K562 (cell line): Measurements from ENCODE around the gene MID1IP1. TPM values are rescaled to one million over a fixed set of nuclear protein-coding genes. Genes with fewer than 3 reads are reported as not detected.

Experiments used
- BRF1 ChIP-seq: IDR thresholded peaks from 3 replicates; pipeline ENCODE4 v1.6.1; 2011; ENCODE audit warnings: borderline replicate concordance, mild to moderate bottlenecking; ENCODE audit not compliant: insufficient read length; ENCODE audit errors: extremely low read depth
- BRF2 ChIP-seq: IDR thresholded peaks from 3 replicates; pipeline ENCODE4 v1.6.1; 2011; ENCODE audit warnings: borderline replicate concordance, mild to moderate bottlenecking; ENCODE audit not compliant: insufficient read length, insufficient read depth
- CCAR2 ChIP-seq: fragments of 200-400 bp; formaldehyde crosslinking; IDR thresholded peaks from 2 replicates; pipeline ENCODE4 v1.6.1; 2017; ENCODE audit warnings: mild to moderate bottlenecking, low read depth, low read length
- CEBPG ChIP-seq, 3 experiments: fragments of 200-800 bp in 1 of 3; sonication (Bioruptor generic) in 1 of 3; sonication (generic) in 1 of 3; formaldehyde crosslinking in 1 of 3; IDR thresholded peaks in 2 of 3; conservative IDR thresholded peaks in 1 of 3; 2 replicates each; pipeline versions ENCODE4 v1.6.1 to v1.8.0; 2016 to 2022; ENCODE audit warnings: missing compliant biosample characterization in 2 of 3, missing genetic modification characterization in 2 of 3, mild to moderate bottlenecking in 1 of 3, missing genetic modification reagents in 1 of 3
- CLOCK ChIP-seq: fragments of 250-450 bp; sonication (Bioruptor Pico); IDR thresholded peaks from 2 replicates; pipeline ENCODE4 v1.4.0; 2020; ENCODE audit warnings: mild to moderate bottlenecking, moderate library complexity, borderline replicate concordance
- ELF4 ChIP-seq: fragments of 450-650 bp; formaldehyde crosslinking; IDR thresholded peaks from 2 replicates; pipeline ENCODE4 v1.4.0; 2022; ENCODE audit warnings: missing genetic modification characterization
- ETV1 ChIP-seq: fragments of 450-650 bp; conservative IDR thresholded peaks from 2 replicates; pipeline ENCODE4 v1.6.1; 2016; ENCODE audit warnings: missing genetic modification characterization, control low read depth, low read depth, missing compliant biosample characterization
- FOXM1 ChIP-seq, 2 experiments: fragments of 450-650 bp in 1 of 2; sonication (generic) in 1 of 2; formaldehyde crosslinking in 1 of 2; IDR thresholded peaks; 2 replicates each; pipeline versions ENCODE4 v1.6.1 to v1.9.0; 2017 to 2022; ENCODE audit warnings: low read depth in 2 of 2, mild to moderate bottlenecking in 2 of 2, missing genetic modification reagents in 1 of 2, moderate library complexity in 1 of 2
- FOXP1 ChIP-seq: sonication (generic); formaldehyde crosslinking; IDR thresholded peaks from 2 replicates; pipeline ENCODE4 v1.8.0; 2022; ENCODE audit warnings: mild to moderate bottlenecking, missing genetic modification reagents
- GABPB1 ChIP-seq: sonication (generic); formaldehyde crosslinking; IDR thresholded peaks from 2 replicates; pipeline ENCODE4 v1.8.0; 2022; ENCODE audit warnings: mild to moderate bottlenecking, missing genetic modification reagents
- GATAD2B ChIP-seq: fragments of 450-650 bp; IDR thresholded peaks from 2 replicates; pipeline ENCODE4 v1.6.1; 2017; ENCODE audit warnings: mild to moderate bottlenecking, borderline replicate concordance
- HIVEP1 ChIP-seq: fragments of 250-450 bp; sonication (Bioruptor Pico); IDR thresholded peaks from 2 replicates; pipeline ENCODE4 v1.4.0; 2020; ENCODE audit warnings: mild to moderate bottlenecking
- HMG20A ChIP-seq: fragments of 450-650 bp; formaldehyde crosslinking; conservative IDR thresholded peaks from 2 replicates; pipeline ENCODE4 v1.4.0; 2020; ENCODE audit warnings: mild to moderate bottlenecking, mixed read lengths
- LCOR ChIP-seq: sonication (generic); formaldehyde crosslinking; IDR thresholded peaks from 2 replicates; pipeline ENCODE4 v1.8.0; 2022; ENCODE audit warnings: mild to moderate bottlenecking, missing genetic modification reagents
- PRMT5 ChIP-seq: sonication (generic); formaldehyde crosslinking; IDR thresholded peaks from 2 replicates; pipeline ENCODE4 v1.5.0; 2020; ENCODE audit warnings: missing genetic modification reagents
- SOX6 ChIP-seq: fragments of 450-650 bp; IDR thresholded peaks from 2 replicates; pipeline ENCODE4 v1.6.1; 2014; ENCODE audit warnings: mild to moderate bottlenecking
- SRSF9 ChIP-seq: fragments of 200-400 bp; formaldehyde crosslinking; IDR thresholded peaks from 2 replicates; pipeline ENCODE4 v1.6.1; 2017; ENCODE audit warnings: low read depth, low read length, borderline replicate concordance
- SUPT5H ChIP-seq: fragments of 450-650 bp; IDR thresholded peaks from 2 replicates; pipeline ENCODE4 v1.6.1; 2016
- TCF3 ChIP-seq: sonication (generic); formaldehyde crosslinking; IDR thresholded peaks from 2 replicates; pipeline ENCODE4 v1.4.0; 2020; ENCODE audit warnings: mild to moderate bottlenecking, missing genetic modification reagents
- TEAD4 ChIP-seq, 2 experiments: sonication (generic) in 1 of 2; formaldehyde crosslinking in 1 of 2; IDR thresholded peaks; 2 replicates each; pipeline versions ENCODE4 v1.6.1 to v1.8.0; 2012 to 2022; ENCODE audit warnings: borderline replicate concordance in 1 of 2, inconsistent platforms in 1 of 2, low read length in 1 of 2, mild to moderate bottlenecking in 1 of 2, missing genetic modification reagents in 1 of 2
- THRAP3 ChIP-seq: fragments of 450-650 bp; IDR thresholded peaks from 2 replicates; pipeline ENCODE4 v1.6.1; 2016; ENCODE audit warnings: mild to moderate bottlenecking, inconsistent platforms, borderline replicate concordance
- ZBED1 ChIP-seq: IDR thresholded peaks from 2 replicates; pipeline ENCODE4 v1.6.1; 2014
- ZBTB2 ChIP-seq: fragments of 450-650 bp; IDR thresholded peaks from 2 replicates; pipeline ENCODE4 v1.6.1; 2016; ENCODE audit warnings: antibody characterized with exemption
- ZC3H4 ChIP-seq: sonication (generic); formaldehyde crosslinking; IDR thresholded peaks from 2 replicates; pipeline ENCODE4 v1.9.0; 2021; ENCODE audit warnings: missing genetic modification reagents, borderline replicate concordance
- ZEB2 ChIP-seq: fragments of 450-650 bp; IDR thresholded peaks from 2 replicates; pipeline ENCODE4 v1.6.1; 2016
- ZZZ3 ChIP-seq: fragments of 450-650 bp; IDR thresholded peaks from 2 replicates; pipeline ENCODE4 v1.6.1; 2016; ENCODE audit warnings: antibody characterized with exemption, mild to moderate bottlenecking, moderate library complexity
- polyA plus RNA-seq, 8 experiments: library from polyadenylated mRNA; depleted of rRNA in 4 of 8; stranded (reverse) in 5 of 8; unstranded in 3 of 8; fragments of >200 nt; fragmentation: Nextera tagmentation in 2 of 8; fragmentation: Illumina TruSeq in 1 of 8; extraction: Ambion mirVana in 2 of 8; extraction: Trizol in 1 of 8; gene quantifications; 2 replicates each; pipeline versions ENCODE4 v1.2.1 to v1.2.3, GENCODE V29; 2011 to 2014; ENCODE audit warnings: inconsistent platforms in 1 of 8, missing spikeins in 1 of 8
- total RNA-seq, 7 experiments: library from RNA; depleted of rRNA in 6 of 7; stranded (reverse); fragments of >200 nt in 6 of 7; fragmentation: Illumina TruSeq in 2 of 7; extraction: Trizol in 2 of 7; gene quantifications; 2 replicates each; pipeline versions ENCODE4 v1.2.1 to v1.2.3, GENCODE V29; 2011 to 2021; ENCODE audit warnings: low replicate concordance in 1 of 7

MID1IP1 gene
- total and polyA plus RNA-seq, 9 of the 15 experiments (the other 6 are each of a cell fraction or from before 2014, with no cell fraction given) = 0.51 to 102 (median 27.5) TPM

- TF ChIP-seq LCOR = no peak
- TF ChIP-seq FOXP1 (CRISPR knock-in tag) = no peak
- TF ChIP-seq TEAD4 (IDR thresholded peaks at IDR 0.05; ENCODE audit: low read length) = peak; percentile 87
- no peak for TF ChIP-seq TEAD4 (CRISPR knock-in tag; IDR thresholded peaks at IDR 0.05; ENCODE audit: borderline replicate concordance)
- no peak for TF ChIP-seq HIVEP1 (CRISPR knock-in tag)
- TF ChIP-seq SUPT5H = 0 out of 2 replicates have a peak, but pooled peaks have one; percentile 25
- TF ChIP-seq PRMT5 = no peak
- TF ChIP-seq FOXM1 (IDR thresholded peaks at IDR 0.05; ENCODE audit: low read depth) = peak; percentile 70; the same call in 1 of the 2 replicates
- TF ChIP-seq FOXM1 (CRISPR knock-in tag; IDR thresholded peaks at IDR 0.05; ENCODE audit: low read depth) = no peak
- no peak for TF ChIP-seq ELF4 (CRISPR knock-in tag)
- no peak for TF ChIP-seq BRF2
- no peak for TF ChIP-seq ZBTB2
- TF ChIP-seq ZBED1 = no peak
- TF ChIP-seq ZEB2 = 0 out of 2 replicates have a peak, but pooled peaks have one; percentile 26
- TF ChIP-seq HMG20A = no peak
- no peak for TF ChIP-seq GATAD2B
- TF ChIP-seq CLOCK (CRISPR knock-in tag) = no peak
- peak; percentile 88 for TF ChIP-seq ETV1
- peak; percentile 90 for TF ChIP-seq TCF3 (CRISPR knock-in tag)
- no peak for TF ChIP-seq ZZZ3
- no peak for TF ChIP-seq ZC3H4
- no peak for TF ChIP-seq THRAP3
- no peak for TF ChIP-seq SRSF9
- TF ChIP-seq CCAR2 = no peak
- peak; percentile 73 for TF ChIP-seq SOX6
- TF ChIP-seq BRF1 = no peak
- TF ChIP-seq CEBPG (CRISPR knock-in tag; IDR thresholded peaks at IDR 0.05) = no peak
- no peak for TF ChIP-seq CEBPG (tag; conservative IDR thresholded peaks at IDR 0.05 in 1 of 2, IDR thresholded peaks at IDR 0.05 in 1 of 2)
- TF ChIP-seq GABPB1 = peak; percentile 25; the same call in 1 of the 2 replicates
Measured at GRCh38 chrX:38770152-38770551, 31.1 kb upstream of the MID1IP1 start (continued).
